PFSK-1 (cell line): ENCODE measurements around the gene NEK11.

Experiments
- FOXP2 ChIP-seq: optimal IDR thresholded peaks from 2 replicates; pipeline ENCODE3; 2011; ENCODE audit warnings: borderline replicate concordance, control low read depth, inconsistent platforms; ENCODE audit not compliant: insufficient read depth; ENCODE audit errors: extremely low read length, extremely low read depth
- POLR2AphosphoS5 ChIP-seq: IDR thresholded peaks from 2 replicates; pipeline ENCODE4 v1.6.1; 2012; ENCODE audit warnings: low read depth, mild to moderate bottlenecking, control low read depth, low read length, moderate library complexity
- REST ChIP-seq, 2 experiments: IDR thresholded peaks; 2 replicates each; pipeline versions ENCODE4 v1.6.1 to v1.8.0; 2011 to 2012; ENCODE audit warnings: low read depth in 2 of 2, low read length in 2 of 2, control low read depth in 1 of 2, inconsistent platforms in 1 of 2, mild to moderate bottlenecking in 1 of 2, moderate library complexity in 1 of 2; ENCODE audit not compliant: insufficient read depth in 1 of 2
- SIN3A ChIP-seq: IDR thresholded peaks from 2 replicates; pipeline ENCODE4 v1.6.1; 2012; ENCODE audit warnings: mild to moderate bottlenecking, low read length, moderate library complexity, borderline replicate concordance; ENCODE audit not compliant: insufficient read depth
- TAF1 ChIP-seq: IDR thresholded peaks from 2 replicates; pipeline ENCODE4 v1.6.1; 2012; ENCODE audit warnings: low read length, control low read depth, borderline replicate concordance; ENCODE audit not compliant: insufficient read depth

Gene NEK11

GRCh38 chr3:131285456-131285855 lies 258.8 kb downstream of the NEK11 start:
- no peak for TF ChIP-seq REST (IDR thresholded peaks at IDR 0.05; ENCODE audit: insufficient read depth in 1 of 2, low read depth in 2 of 2, low read length in 2 of 2)
- TF ChIP-seq FOXP2, result no peak
- TF ChIP-seq SIN3A, result no peak
- no peak for TF ChIP-seq POLR2AphosphoS5
- TF ChIP-seq TAF1, result no peak

GRCh38 chr3:131299836-131300235 lies 273.2 kb downstream of the NEK11 start:
- no peak for TF ChIP-seq POLR2AphosphoS5
- no peak for TF ChIP-seq REST (IDR thresholded peaks at IDR 0.05; ENCODE audit: insufficient read depth in 1 of 2, low read depth in 2 of 2, low read length in 2 of 2)
- no peak for TF ChIP-seq SIN3A
- TF ChIP-seq TAF1, result no peak
- no peak for TF ChIP-seq FOXP2

- TF ChIP-seq TAF1, result no peak
- TF ChIP-seq REST (IDR thresholded peaks at IDR 0.05; ENCODE audit: insufficient read depth in 1 of 2, low read depth in 2 of 2, low read length in 2 of 2), result no peak
- no peak for TF ChIP-seq POLR2AphosphoS5
Observed at GRCh38 chr3:131303848-131304247, 277.2 kb downstream of the NEK11 start.

GRCh38 chr3:131304890-131305289 lies 278.2 kb downstream of the NEK11 start:
- TF ChIP-seq FOXP2 (no peak), TAF1 (no peak), REST (IDR thresholded peaks at IDR 0.05; ENCODE audit: insufficient read depth in 1 of 2, low read depth in 2 of 2, low read length in 2 of 2) (no peak)

- TF ChIP-seq FOXP2, result no peak
- TF ChIP-seq TAF1, result no peak
- no peak for TF ChIP-seq SIN3A
Observed at GRCh38 chr3:131306242-131306641, 279.6 kb downstream of the NEK11 start.
